ENCODE measurements around the gene ETV3L.
"Not testable (repeated sequence)": the region's sequence is repeated elsewhere in the genome, so short reads cannot be mapped to it uniquely, and the experiment has no call there.

The ETV3L gene

DNA sequence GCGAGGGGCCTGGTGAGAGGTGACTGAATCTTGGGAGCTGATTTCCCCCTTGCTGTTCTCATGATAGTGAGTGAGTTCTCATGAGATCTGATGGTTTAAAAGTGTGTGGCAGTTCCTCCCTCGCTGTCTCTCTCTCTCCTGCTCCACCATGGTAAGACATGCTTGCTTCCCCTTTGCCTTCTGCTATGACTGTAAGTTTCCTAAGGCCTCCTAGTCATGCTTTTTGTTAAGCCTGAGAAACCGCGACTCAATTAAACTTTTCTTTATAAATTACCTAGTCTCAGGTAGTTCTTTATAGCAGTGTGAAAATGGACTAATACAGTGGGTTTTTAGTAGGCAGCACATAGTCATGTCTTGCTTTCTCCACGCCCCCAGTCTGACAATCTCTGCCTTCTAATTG is 43.9 kb downstream of the ETV3L start:
- not testable (repeated sequence) for H3K4me1 Mint-ChIP-seq, DNase-seq
- peaks cover 42 to 67% of the 10 kb centered on the region in 2 donors for H3K27me3 Mint-ChIP-seq

GRCh38 chr1:157050836-157051235 is 48.8 kb downstream of the ETV3L start:
- ATAC-seq (replicated peaks), result no peak
- no peak for DNase-seq
- Mint-ChIP-seq H3K4me3 (no peak overlapping the region), H3K27me3 (peaks cover 54 to 71% of the 10 kb centered on the region in 2 donors), H3K36me3 (peaks cover 3% of the 10 kb centered on the region in 2 donors), H3K9me3 (peaks cover 2 to 4% of the 10 kb centered on the region in 2 donors), H3K27ac (no peak overlapping the region), H3K4me1 (peaks cover 4 to 6% of the 10 kb centered on the region in 2 donors)

More for the DNA sequence above, 43.9 kb downstream of the ETV3L start:
- ATAC-seq (replicated peaks), result peak in 1 of 2 donors; percentile 38
- H3K4me3 Mint-ChIP-seq, H3K27ac Mint-ChIP-seq, H3K9me3 Mint-ChIP-seq, H3K36me3 Mint-ChIP-seq: not testable (repeated sequence)

DNA sequence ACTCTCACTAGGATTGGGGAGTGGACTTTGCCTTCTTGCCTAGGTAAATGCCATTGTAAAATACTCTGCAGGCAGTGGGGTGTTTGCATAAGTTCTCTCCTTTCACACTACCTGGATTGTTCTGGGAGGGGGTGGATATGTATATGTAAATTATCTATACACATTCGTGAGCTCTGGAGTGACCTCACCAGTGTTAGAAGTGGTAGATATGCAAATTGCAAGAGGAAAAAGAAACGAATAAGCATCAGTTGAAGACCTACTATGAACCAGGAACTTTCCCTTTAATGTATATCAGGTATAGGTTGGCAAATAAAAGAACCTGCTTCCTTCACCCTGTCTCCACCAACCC is 52.6 kb downstream of the ETV3L start:
- H3K4me3 Mint-ChIP-seq, result no peak overlapping the region

DNA sequence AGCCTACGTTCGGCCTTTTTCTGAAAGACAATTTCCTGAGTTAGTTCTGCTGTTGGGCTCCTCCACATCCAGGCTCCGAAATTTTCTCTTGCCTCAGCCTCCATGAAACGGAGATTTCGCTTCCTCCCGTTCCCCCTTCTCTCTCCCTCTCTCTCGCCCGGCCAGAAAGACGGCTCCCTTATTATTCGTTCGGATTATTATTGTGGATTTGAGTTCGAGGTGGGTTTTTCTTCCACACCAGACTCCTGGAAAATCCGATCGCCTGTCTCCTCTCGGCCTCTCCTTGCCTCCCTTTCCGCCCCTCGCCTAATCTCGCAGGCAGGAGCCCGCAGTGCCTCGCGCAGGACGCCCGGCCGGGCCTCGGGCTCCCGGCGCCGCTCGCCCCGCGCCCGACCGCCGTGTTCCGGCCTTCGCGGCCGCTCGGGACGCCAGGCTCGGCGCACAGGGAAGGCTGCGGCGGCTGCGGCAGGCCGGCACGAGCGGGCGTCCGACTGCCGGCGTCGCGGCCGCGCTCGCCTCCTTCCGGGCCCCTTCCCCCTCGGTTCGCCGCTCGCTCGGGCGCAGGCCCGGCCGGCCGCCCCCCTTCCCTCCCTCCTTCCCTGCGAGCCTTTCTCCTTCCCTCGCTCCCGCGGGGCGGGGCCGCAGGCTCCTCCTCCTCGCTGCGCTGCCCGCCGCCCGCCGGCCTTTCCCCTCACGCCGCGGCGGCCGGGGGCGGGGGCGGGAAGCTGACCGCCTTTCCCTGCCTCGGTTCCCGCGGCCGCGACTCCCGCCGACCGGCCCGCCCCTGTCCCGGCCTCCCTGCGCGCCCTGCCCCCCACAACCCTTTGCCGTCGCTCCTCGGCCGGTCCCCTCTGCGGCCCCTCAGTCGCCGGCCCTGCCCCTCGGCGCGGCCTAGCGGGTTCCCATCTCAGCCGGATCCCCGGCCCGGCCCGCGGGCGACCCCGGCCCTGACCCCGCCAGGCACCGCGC is 54.1 kb downstream of the ETV3L start, which contains the start of gene ARHGEF11:
ARHGEF11 (minus strand) TSS at position 493 of the 969 bp plus-strand sequence. CDS start 1,412 bp downstream, outside the sequence.
- ATAC-seq (replicated peaks), result peak; percentile 69 to 75
- peak within 1 kb of the TSS; percentile 78 for H3K27ac Mint-ChIP-seq
- peak; percentile 11 for DNase-seq

More for the DNA sequence above, 52.6 kb downstream of the ETV3L start:
- Mint-ChIP-seq H3K36me3 (peaks cover 3% of the 10 kb centered on the region in 2 donors), H3K27me3 (peaks cover 67 to 83% of the 10 kb centered on the region in 2 donors), H3K9me3 (peaks cover 1 to 2% of the 10 kb centered on the region in 2 donors), H3K4me1 (peaks cover 8 to 12% of the 10 kb centered on the region in 2 donors), H3K27ac (no peak overlapping the region)
- no peak for ATAC-seq (replicated peaks)
- DNase-seq, result no peak

DNA sequence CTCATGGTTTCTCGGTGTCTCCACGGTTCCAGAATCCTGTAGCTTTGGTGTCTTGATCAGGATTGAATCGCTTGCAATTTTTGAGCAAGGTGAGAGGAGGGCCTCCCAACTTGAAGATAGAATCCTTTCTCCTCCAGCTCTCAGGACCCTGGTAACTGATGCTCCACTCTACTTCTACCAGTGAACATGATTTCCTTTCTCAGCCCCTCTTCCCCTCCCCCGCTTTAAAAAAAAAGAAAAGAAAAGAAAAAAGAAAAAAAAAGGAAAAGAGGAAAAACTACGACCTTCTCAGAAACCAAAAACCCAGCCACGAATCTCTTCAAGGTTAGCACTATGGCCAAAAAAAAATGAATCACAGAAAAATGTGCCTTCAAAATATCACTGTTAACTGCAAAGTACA is 55.3 kb downstream of the ETV3L start:
- peaks cover 8 to 12% of the 10 kb centered on the region in 2 donors for H3K4me1 Mint-ChIP-seq
- peaks cover 57 to 75% of the 10 kb centered on the region in 2 donors for H3K27me3 Mint-ChIP-seq
- H3K9me3 Mint-ChIP-seq, result no peaks in the 10 kb centered on the region
- DNase-seq, result no peak
- H3K27ac Mint-ChIP-seq, result no peak overlapping the region
- peaks cover 3% of the 10 kb centered on the region in 2 donors for H3K36me3 Mint-ChIP-seq
- H3K4me3 Mint-ChIP-seq, result no peak overlapping the region
- no peak for ATAC-seq (replicated peaks)

More for the DNA sequence above, 54.1 kb downstream of the ETV3L start, which contains the start of gene ARHGEF11:
- no peaks in the 10 kb centered on the region for H3K9me3 Mint-ChIP-seq
- H3K4me3 Mint-ChIP-seq, result peak within 1 kb of the TSS; percentile 91 to 97
- peaks cover 8 to 12% of the 10 kb centered on the region in 2 donors for H3K4me1 Mint-ChIP-seq
- peaks cover 3% of the 10 kb centered on the region in 2 donors for H3K36me3 Mint-ChIP-seq
- peaks cover 66 to 78% of the 10 kb centered on the region in 2 donors for H3K27me3 Mint-ChIP-seq

DNA sequence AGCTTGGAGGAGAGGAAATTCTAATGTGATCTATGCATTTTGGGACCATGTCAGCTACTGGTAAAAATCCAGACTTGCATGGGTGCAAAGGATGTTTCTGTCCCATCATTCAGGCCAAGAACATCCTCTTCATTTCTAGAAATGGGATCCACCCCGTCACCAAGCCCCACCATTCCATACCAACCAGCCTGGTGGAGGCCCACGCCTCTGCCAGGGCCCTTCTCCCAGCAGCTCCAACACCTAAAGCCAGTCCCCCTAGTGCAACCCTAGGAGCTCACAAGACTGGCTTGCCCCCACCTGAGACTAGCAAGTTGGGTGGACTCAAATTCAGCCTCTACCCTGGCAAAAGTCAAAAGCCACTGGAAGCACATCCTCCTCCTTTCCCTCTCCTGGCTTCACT is 55.9 kb downstream of the ETV3L start:
- H3K27me3 Mint-ChIP-seq, result peaks cover 58 to 77% of the 10 kb centered on the region in 2 donors
- peaks cover 8 to 12% of the 10 kb centered on the region in 2 donors for H3K4me1 Mint-ChIP-seq
- H3K27ac Mint-ChIP-seq, result no peak overlapping the region
- no peaks in the 10 kb centered on the region for H3K9me3 Mint-ChIP-seq
- DNase-seq (no peak), ATAC-seq (replicated peaks) (no peak)
- no peak overlapping the region for H3K4me3 Mint-ChIP-seq
- H3K36me3 Mint-ChIP-seq, result peaks cover 3% of the 10 kb centered on the region in 2 donors

DNA sequence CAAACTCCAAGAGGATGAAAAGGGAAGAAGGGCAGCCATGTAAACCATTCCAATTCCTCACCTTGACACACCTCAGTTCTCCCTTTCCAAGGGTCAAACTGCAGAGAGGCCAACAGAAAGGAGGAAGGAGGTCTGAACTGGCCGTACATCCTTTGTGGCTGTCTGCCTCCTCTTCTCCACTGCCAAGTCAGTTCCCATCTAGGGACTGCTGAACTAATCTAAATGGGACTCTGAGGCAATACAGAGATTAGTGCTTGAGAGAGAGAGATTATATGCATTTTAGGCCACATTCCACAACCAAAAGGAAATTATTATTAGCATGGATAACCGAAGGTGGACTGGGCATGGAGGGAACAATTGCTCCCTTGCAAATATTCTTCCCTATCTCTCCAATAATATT is 56.8 kb downstream of the ETV3L start:
- no peaks in the 10 kb centered on the region for H3K9me3 Mint-ChIP-seq
- no peak overlapping the region for H3K4me3 Mint-ChIP-seq
- H3K27me3 Mint-ChIP-seq, result peaks cover 53 to 72% of the 10 kb centered on the region in 2 donors
- H3K4me1 Mint-ChIP-seq, result peaks cover 8 to 12% of the 10 kb centered on the region in 2 donors
- ATAC-seq (replicated peaks) (no peak), DNase-seq (no peak)
- no peak overlapping the region for H3K27ac Mint-ChIP-seq
- peaks cover 3% of the 10 kb centered on the region in 2 donors for H3K36me3 Mint-ChIP-seq

All from stimulated activated naive B cell treated with anti-CD40 and anti-IgM and Interleukin-4, amounts not matched to agents 10 μg/mL and 1 μg/mL and 100 μg/mL, for 72 hours (primary cell).